Measurements from ENCODE around the gene TPRN. TPM values are rescaled to one million over a fixed set of nuclear protein-coding genes. Genes with fewer than 3 reads are reported as not detected.
A peak's percentile ranks its signal among the peaks of the same experiment; 100 is the strongest.

The TPRN gene
- total RNA-seq, 2 experiments from 2014 or later, result 5.6 to 5.8 TPM

DNA sequence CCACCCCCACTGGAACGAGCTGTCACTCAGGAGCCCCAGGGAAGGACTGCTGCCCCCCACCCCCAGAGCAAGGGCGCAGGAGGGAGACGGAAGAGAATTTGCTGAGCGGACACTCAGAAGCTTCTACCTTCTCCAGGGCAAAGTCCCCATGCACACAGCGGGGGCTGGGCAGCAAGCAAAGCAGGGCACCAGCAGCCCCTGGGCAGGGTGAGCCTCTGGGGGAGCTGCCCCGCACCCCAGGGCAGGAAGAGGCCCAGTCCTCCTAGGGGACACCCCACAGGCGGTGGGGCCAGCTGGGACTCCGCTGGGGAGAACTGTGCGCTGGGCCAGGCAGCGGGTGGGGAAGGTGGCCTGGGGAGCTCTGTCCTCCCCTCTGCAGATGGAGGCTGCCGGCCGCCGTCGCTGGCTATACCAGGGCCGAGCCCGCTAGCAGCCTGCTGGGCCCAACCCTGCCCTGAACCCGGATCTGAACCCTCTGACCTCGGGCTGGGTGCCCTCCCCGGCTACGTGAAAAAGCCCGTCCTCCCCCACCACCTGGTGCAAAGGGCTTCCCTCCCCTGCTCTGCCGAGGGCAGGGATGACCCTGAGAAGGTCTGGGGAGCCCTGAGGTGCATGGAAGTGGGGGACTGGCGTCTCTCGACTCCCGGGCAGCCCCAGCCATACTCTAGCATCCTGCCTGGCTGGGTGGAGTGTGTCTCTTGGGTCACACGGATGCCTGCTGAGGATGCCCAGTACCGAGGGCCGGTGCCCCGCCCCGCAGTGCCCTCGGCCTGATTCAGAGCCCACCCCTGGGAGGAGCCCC, 29.6 kb upstream of the TPRN start:
- ChIA-PET POLR2A (no interaction called here), CTCF (interaction anchor here (0.5 kb wide), 1 partner anchor 95 kb away, joined by 3 read pairs; no protein-coding TSS in a partner anchor)
- ATAC-seq (no peak), DNase-seq (no peak)
- intact Hi-C loops (cut with DNase I, micrococcal nuclease), result loop anchor here in 1 of 2 experiments (10.0 kb wide), 2 partner anchors 185 to 445 kb away; partner anchors contain the start of gene NPDC1
- Mint-ChIP-seq H3K4me1 (peaks cover 5% of the 10 kb centered on the region), H3K36me3 (ENCODE audit: low read depth) (no peaks in the 10 kb centered on the region), H3K27me3 (peaks cover 4% of the 10 kb centered on the region), H3K27ac (no peak overlapping the region), H3K4me3 (no peak overlapping the region), H3K9me3 (ENCODE audit: low read depth) (no peaks in the 10 kb centered on the region)

DNA sequence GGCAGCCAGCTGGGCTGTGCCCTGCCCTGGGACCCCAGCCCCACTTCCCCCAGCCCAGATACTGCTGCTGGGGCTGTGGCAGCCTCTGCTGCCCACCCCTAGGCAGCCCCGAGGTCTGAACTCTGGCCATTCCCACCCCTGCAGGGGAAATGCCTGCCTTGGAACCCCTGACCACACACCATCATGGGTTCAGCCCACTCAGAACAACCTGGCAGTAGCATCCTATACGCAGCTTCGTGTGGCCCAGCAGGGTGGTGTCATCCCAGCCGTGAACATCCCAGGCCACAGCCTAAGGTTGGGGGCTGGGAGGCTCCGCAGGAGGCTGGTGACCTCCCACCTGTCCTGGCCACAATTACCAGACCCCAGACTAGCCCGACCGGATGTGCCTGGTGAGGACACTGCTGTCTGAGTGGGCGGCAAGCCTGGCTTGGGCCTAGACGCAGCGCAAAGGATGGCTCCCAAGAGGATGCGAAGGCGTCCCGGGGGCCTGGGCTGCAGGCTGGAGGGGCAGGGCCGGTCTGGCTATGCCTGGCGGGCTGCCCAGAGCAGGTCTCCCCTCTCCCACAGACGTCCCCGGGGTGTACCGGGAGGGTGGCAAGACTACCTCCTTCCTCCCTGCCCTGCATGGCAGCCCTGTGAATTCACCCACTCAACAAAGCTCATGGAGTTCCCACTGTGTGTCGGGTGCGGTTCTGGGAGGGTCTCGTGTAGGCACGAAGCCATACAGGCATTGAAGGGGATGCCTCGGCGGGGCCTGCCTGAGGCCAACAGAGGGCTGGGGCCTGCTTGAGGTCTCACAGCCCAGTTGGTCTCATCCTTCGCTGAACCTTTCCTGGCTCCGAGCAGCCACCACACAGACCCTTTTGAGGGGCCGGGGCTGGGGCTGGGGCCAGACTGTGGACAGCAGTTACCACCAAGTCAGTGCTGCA, 28.7 kb upstream of the TPRN start:
- intact Hi-C loops (cut with DNase I, micrococcal nuclease), result loop anchor here in 1 of 2 experiments (10.0 kb wide), 2 partner anchors 184 to 444 kb away; partner anchors contain the start of gene NPDC1

DNA sequence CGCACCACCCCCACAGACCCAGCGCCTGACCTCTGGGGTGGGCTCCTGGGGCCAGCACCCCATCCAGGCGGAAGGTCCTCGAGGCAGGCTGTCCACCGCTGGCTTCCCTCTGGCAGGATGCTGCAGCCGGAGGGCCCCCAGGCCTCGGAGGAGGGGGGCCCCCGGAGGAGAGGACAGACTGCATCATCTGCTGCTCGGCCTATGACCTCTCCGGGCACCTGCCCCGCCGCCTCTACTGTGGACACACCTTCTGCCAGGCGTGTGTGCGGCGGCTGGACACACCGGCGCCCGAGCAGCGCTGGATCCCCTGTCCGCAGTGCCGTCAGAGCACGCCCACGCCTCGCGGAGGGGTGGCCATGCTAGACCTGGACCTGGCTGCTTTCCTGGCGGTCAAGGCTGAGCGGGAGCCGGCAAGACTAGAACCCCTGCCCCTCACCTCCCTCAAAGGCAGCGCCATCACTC, 28.0 kb upstream of the TPRN start:
- H3K27ac Mint-ChIP-seq, result no peak overlapping the region
- H3K27me3 Mint-ChIP-seq, result peaks cover 2% of the 10 kb centered on the region
- H3K4me3 Mint-ChIP-seq, result no peak overlapping the region
- H3K9me3 Mint-ChIP-seq (ENCODE audit: low read depth), result no peaks in the 10 kb centered on the region
- DNase-seq (no peak), ATAC-seq (no peak)
- intact Hi-C loops (cut with DNase I, micrococcal nuclease), result loop anchor here in 1 of 2 experiments (10.0 kb wide), 2 partner anchors 184 to 444 kb away; partner anchors contain the start of gene NPDC1
- no peaks in the 10 kb centered on the region for H3K36me3 Mint-ChIP-seq (ENCODE audit: low read depth)
- POLR2A ChIA-PET, result no interaction called here
- H3K4me1 Mint-ChIP-seq, result peaks cover 8% of the 10 kb centered on the region
- CTCF ChIA-PET, result interaction anchor here (0.5 kb wide), 1 partner anchor 182 kb away, joined by 3 read pairs; no protein-coding TSS in a partner anchor

More for the DNA sequence above, 28.7 kb upstream of the TPRN start:
- H3K9me3 Mint-ChIP-seq (ENCODE audit: low read depth), result no peaks in the 10 kb centered on the region
- H3K36me3 Mint-ChIP-seq (ENCODE audit: low read depth), result no peaks in the 10 kb centered on the region
- H3K27ac Mint-ChIP-seq, result no peak overlapping the region
- peaks cover 8% of the 10 kb centered on the region for H3K4me1 Mint-ChIP-seq
- CTCF ChIA-PET, result interaction anchor here (0.5 to 0.7 kb wide), 2 partner anchors 12 to 183 kb away, joined by 3 read pairs; no protein-coding TSS in a partner anchor
- ATAC-seq (no peak), DNase-seq (no peak)
- POLR2A ChIA-PET, result no interaction called here
- H3K27me3 Mint-ChIP-seq, result peaks cover 2% of the 10 kb centered on the region
- no peak overlapping the region for H3K4me3 Mint-ChIP-seq

DNA sequence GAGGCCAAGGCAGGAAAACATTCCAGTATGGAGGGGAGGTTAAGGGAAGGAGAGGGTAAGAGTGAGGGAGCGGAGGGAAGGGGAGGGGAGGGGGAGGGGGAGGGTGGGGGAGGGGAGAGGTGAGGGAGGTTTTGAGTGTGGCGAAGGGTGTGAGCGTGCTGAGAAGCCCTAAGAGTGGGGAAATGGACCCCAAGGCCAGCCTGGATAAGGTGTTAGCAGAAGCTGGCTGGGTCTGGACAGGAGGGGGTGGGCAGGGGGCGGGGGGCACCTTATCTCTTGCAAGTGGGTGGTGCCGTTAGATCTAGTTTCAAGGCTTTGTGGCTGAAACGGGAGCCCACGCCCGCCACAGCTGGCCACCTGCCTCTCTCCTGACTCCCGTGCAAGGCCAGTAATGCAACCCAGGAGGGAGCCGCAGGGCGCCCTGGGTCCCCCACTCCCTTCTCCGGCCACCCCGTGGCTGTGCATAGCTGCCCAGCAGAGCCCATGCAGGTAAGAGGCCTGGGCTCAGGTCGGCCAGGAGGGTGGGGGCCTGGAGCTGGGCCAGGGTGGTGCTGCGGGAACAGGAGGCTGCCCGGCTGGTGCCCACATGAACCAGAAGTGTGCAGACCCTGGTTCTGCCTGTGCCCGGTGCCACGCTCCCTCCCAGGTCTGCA, 27.4 kb upstream of the TPRN start:
- CTCF ChIA-PET, result interaction anchor here (0.6 to 2.9 kb wide), 8 partner anchors 9 to 181 kb away, joined by 3 to 13 read pairs (median 8); partner anchors contain the start of genes NDOR1, NPDC1, TMEM203 and TPRN
- Mint-ChIP-seq H3K4me1 (peaks cover 8% of the 10 kb centered on the region), H3K9me3 (ENCODE audit: low read depth) (no peaks in the 10 kb centered on the region), H3K36me3 (ENCODE audit: low read depth) (no peaks in the 10 kb centered on the region), H3K4me3 (no peak overlapping the region), H3K27ac (no peak overlapping the region), H3K27me3 (peaks cover 2% of the 10 kb centered on the region)
- DNase-seq (no peak), ATAC-seq (no peak)
- POLR2A ChIA-PET, result interaction anchor here (1.0 kb wide), 1 partner anchor 13 kb away, joined by 6 read pairs; the partner anchor contains the start of gene TUBB4B
- intact Hi-C loops (cut with DNase I, micrococcal nuclease), result loop anchor here (1.0 to 10.0 kb wide), 3 partner anchors 110 to 443 kb away; partner anchors contain the start of gene NPDC1 (in 1 of the 2)

DNA sequence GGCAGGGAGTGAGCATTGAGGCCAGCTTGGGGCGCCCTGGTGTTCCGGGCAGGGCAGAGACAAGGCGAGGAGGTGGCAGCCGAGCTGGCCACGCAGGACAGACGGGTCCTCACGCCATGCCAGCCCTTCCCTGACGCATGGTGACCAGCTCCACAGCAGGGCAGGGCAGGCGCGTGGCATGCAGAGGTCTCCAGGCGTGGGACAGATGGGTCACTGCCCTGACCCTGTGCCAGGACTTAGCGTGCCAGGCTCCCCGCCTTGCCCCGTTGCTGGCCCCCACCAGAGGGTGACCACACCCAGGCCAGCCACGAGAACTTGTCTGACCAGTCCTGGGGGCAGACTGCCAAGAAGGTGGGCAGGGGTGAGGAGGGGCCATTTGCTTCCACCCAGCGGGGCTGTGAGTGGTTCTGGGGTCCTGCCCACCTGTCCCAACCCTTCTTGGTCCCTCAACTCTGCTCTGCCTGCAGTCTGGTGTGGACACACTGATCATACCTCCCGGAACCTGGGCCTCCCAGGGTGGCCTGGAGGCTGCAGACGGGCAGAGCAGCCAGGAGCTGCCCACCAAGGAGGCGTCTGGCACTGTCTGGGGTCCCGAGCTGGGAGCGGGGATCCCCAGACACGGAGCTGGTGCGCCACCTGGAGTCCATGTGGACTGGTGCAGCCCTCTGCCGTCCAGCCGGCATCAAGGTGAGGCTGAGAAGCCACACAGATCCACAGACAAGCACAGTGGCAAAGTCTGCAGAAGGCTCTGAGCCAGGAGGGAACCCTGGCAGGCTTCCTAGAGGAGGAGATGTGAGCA, 26.7 kb upstream of the TPRN start, which contains the start of gene RNF224:
Gene RNF224, plus strand, starts transcription at position 449 of the 799 bp plus-strand sequence. CDS start 834 bp downstream, outside the sequence.
- intact Hi-C loops (cut with DNase I, micrococcal nuclease), result loop anchor here (1.0 to 10.0 kb wide), 3 partner anchors 109 to 442 kb away; partner anchors contain the start of gene NPDC1 (in 1 of the 2)
- POLR2A ChIA-PET, result interaction anchor here (1.0 kb wide), 1 partner anchor 13 kb away, joined by 6 read pairs; the partner anchor contains the start of gene TUBB4B

DNA sequence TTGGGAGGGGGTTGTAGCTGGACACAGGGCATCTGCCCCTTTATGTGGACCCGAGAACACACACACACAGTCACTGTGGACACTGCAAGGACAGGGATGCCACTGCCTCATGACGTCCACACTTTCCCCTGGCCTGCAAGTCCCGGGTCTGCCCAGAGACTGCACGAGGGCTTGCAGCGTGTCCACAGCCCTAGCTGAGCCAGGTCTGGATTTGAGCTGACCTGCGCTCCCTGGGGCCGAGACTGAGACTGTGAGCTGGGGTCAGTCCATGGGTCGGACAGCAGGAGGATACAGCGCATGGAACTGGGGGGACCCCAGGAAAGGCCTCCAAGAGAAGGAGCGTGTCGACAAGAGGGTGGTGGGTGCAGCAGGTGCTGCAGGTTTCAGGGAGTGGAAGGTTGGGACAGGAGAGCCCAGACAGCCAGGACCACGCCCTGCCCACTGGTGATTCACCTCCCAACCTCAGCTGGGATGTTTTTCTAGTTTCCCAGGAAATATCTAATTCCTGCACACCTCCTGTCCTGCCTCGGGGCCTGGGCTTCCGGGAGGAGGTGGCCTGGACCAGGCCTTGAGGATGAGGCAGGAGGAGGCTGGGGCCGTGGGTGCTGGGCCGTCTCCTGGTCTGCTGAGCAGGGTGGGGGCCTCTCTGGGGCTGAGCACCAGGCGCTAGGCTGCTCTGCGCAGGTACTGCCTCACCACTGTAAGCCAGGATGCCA, 26.0 kb upstream of the TPRN start:
- no peak overlapping the region for H3K27ac Mint-ChIP-seq
- peaks cover 8% of the 10 kb centered on the region for H3K4me1 Mint-ChIP-seq
- POLR2A ChIA-PET, result no interaction called here
- CTCF ChIA-PET, result interaction anchor here (0.5 to 2.9 kb wide), 10 partner anchors 10 to 107 kb away, joined by 3 to 13 read pairs (median 6); partner anchors contain the start of genes NDOR1, TMEM203 and TPRN
- H3K27me3 Mint-ChIP-seq, result peaks cover 2% of the 10 kb centered on the region
- intact Hi-C loops (cut with DNase I, micrococcal nuclease), result loop anchor here (1.0 to 10.0 kb wide), 3 partner anchors 108 to 442 kb away; partner anchors contain the start of gene NPDC1 (in 1 of the 2)
- ATAC-seq, result no peak
- no peaks in the 10 kb centered on the region for H3K36me3 Mint-ChIP-seq (ENCODE audit: low read depth)
- H3K4me3 Mint-ChIP-seq, result no peak overlapping the region
- H3K9me3 Mint-ChIP-seq (ENCODE audit: low read depth), result no peaks in the 10 kb centered on the region
- DNase-seq, result no peak

More for the DNA sequence above, 26.7 kb upstream of the TPRN start, which contains the start of gene RNF224:
- ATAC-seq, result peak; percentile 38
- CTCF ChIA-PET, result interaction anchor here (0.5 to 2.9 kb wide), 14 partner anchors 9 to 181 kb away, joined by 3 to 13 read pairs (median 4); partner anchors contain the start of genes NDOR1, NPDC1, TMEM203 and TPRN
- no peaks in the 10 kb centered on the region for H3K36me3 Mint-ChIP-seq (ENCODE audit: low read depth)
- peaks cover 2% of the 10 kb centered on the region for H3K27me3 Mint-ChIP-seq
- H3K4me3 Mint-ChIP-seq, result no peak within 1 kb of the TSS
- no peak within 1 kb of the TSS for H3K27ac Mint-ChIP-seq
- H3K9me3 Mint-ChIP-seq (ENCODE audit: low read depth), result no peaks in the 10 kb centered on the region
- peaks cover 8% of the 10 kb centered on the region for H3K4me1 Mint-ChIP-seq
- peak; percentile 90 for DNase-seq

DNA sequence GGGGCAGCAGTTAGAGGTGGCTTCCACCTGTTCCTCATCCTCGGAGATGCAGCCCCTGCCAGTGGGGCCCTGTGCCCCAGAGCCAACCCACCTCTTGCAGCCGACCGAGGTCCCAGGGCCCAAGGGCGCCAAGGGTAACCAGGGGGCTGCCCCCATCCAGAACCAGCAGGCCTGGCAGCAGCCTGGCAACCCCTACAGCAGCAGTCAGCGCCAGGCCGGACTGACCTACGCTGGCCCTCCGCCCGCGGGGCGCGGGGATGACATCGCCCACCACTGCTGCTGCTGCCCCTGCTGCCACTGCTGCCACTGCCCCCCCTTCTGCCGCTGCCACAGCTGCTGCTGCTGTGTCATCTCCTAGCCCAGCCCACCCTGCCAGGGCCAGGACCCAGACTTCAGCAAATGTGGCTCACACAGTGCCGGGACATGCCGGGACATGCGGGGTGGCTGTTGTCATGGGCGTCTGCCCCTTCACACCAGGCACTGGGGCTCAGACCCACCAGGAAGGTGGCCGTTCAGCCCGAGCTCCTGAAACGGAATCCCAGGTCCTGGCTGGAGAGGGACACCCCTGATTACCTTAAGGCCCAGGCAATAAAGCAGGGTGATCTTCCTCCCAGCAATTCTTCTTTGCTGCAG, 25.3 kb upstream of the TPRN start:
- H3K27me3 Mint-ChIP-seq, result peaks cover 2% of the 10 kb centered on the region
- POLR2A ChIA-PET, result no interaction called here
- peaks cover 8% of the 10 kb centered on the region for H3K4me1 Mint-ChIP-seq
- no peak overlapping the region for H3K4me3 Mint-ChIP-seq
- CTCF ChIA-PET, result interaction anchor here (0.7 to 3.9 kb wide), 7 partner anchors 11 to 135 kb away, joined by 3 to 23 read pairs (median 12); partner anchors contain the start of genes NDOR1 and TMEM203
- H3K36me3 Mint-ChIP-seq (ENCODE audit: low read depth), result no peaks in the 10 kb centered on the region
- intact Hi-C loops (cut with DNase I, micrococcal nuclease), result loop anchor here in 1 of 2 experiments (10.0 kb wide), 2 partner anchors 181 to 441 kb away; partner anchors contain the start of gene NPDC1
- no peaks in the 10 kb centered on the region for H3K9me3 Mint-ChIP-seq (ENCODE audit: low read depth)
- ATAC-seq, result no peak
- DNase-seq, result no peak
- no peak overlapping the region for H3K27ac Mint-ChIP-seq

DNA sequence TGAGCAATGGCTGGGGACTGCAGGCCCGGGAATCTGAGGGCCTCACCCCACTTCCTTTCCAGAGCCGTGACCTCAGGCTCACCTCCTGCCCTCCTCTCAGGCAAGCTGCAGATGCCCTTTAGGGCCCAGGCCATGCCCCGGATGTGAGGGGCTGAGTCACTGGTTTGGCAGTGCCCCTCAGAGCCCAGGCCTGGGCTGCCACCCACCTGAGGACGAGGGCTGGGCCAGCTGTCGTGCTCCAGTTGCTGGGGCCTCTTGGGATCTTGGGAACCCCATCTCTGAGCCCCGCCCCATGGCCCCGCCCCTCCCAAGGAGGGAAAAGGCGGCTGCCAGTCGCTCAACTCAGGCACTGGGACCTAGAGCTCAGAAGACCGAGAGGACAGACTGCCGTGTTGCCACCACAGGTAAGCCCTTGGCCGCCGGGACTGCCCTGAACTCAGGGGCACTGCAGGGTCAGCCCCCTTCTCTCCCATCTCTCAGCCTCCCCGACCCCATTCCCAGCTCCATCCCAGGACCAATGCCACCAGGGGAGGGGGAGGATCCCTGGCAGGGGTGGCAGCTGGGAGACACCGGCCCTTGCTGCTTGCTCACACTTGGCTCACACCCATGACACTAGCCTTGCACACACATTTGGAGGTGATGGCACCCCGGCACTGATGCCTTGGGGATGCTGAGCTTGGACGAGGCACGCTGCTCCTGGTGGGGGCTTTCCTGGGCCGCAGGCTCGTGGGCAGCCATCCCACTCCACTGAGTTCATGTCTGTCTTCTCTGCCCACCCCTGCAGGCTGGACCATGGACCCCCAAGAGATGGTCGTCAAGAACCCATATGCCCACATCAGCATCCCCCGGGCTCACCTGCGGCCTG, 24.5 kb upstream of the TPRN start, which contains the start of gene CYSRT1:
Gene CYSRT1, plus strand, starts transcription at position 345 of the 865 bp plus-strand sequence. Its CDS starts 448 bp downstream, at position 793.
- ChIA-PET CTCF (interaction anchor here (0.7 to 3.9 kb wide), 6 partner anchors 12 to 134 kb away, joined by 3 to 23 read pairs (median 7); partner anchors contain the start of genes NDOR1 and TMEM203), POLR2A (no interaction called here)
- ATAC-seq, result peak; percentile 6
- peaks cover 8% of the 10 kb centered on the region for H3K4me1 Mint-ChIP-seq
- peak within 1 kb of the TSS; percentile 80 for H3K4me3 Mint-ChIP-seq
- H3K27me3 Mint-ChIP-seq, result peaks cover 2% of the 10 kb centered on the region
- DNase-seq, result peak; percentile 67
- H3K36me3 Mint-ChIP-seq (ENCODE audit: low read depth), result no peaks in the 10 kb centered on the region
- H3K27ac Mint-ChIP-seq, result peak within 1 kb of the TSS; percentile 19
- no peaks in the 10 kb centered on the region for H3K9me3 Mint-ChIP-seq (ENCODE audit: low read depth)
- intact Hi-C loops (cut with DNase I, micrococcal nuclease), result loop anchor here in 1 of 2 experiments (5.0 to 10.0 kb wide), 3 partner anchors 38 to 440 kb away; partner anchors contain the start of genes ANAPC2, NPDC1 and SSNA1
